KBM-7 (cell line): ENCODE measurements around the gene STAT4.

Source experiments
- DNase-seq: peaks from one replicate; pipeline ENCODE4 v3.0.0-alpha.2; 2015
- in situ Hi-C: fragments of 300-500 bp; cut with MboI; formaldehyde crosslinking; loops from 2 replicates; pipeline ENCODE4 v1.14.3; 2020; ENCODE audit warnings: low sequenced_read_pairs, low pct_unique_long_range_greater_than_20kb, mixed read lengths

The STAT4 gene

GRCh38 chr2:191114403-191114886 lies 36.3 kb downstream of the STAT4 start:
- in situ Hi-C loops, result no loop called here
- DNase-seq, result peak; percentile 64

- DNase-seq, result no peak
- in situ Hi-C loops, result no loop called here
Observed at GRCh38 chr2:191113761-191114160, 37.0 kb downstream of the STAT4 start.

DNA sequence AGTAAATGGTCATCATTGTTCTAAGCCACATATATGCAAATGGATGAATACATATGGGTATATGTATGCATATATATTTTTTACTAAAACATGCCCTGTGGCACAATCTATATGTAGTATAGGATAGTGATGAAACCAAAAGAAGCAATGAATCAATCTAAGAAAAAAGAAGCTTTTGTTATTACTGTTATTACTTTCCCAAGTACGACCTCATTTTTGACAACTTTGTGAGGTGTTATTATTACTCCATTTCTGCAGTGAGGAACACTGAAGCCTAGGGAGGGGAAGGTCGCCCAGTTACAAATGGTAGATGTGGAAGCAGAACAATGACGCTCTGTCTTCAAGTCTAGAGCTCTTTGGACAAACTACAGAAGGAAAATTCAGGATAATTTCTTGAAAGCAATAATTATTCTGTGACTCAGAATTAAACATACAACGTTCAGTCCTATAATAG lies 38.3 kb downstream of the STAT4 start:
- DNase-seq, result no peak
- in situ Hi-C loops, result no loop called here

GRCh38 chr2:191109888-191110287 lies 40.9 kb downstream of the STAT4 start:
- in situ Hi-C loops, result no loop called here
- no peak for DNase-seq

GRCh38 chr2:191108331-191108730 lies 42.5 kb downstream of the STAT4 start:
- DNase-seq, result no peak
- in situ Hi-C loops, result no loop called here

DNA sequence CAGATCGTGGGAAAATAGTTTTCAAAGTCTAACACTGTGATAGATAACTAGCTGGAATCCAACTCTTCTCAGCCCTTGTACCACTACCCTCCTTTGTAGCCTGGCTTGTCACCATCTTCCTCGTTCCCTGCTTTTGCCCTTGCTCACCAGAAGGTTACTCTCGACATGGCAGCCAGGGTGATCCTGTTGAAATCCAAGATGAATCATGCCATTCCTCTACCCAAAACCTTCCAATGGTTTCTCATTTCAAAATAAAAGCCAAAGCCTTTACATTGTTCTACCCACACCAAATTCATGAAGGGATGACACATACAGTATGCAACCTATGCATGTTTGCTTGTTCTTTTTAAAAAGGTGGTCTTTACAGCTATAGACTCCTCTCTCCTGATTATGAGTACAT lies 45.7 kb downstream of the STAT4 start:
- in situ Hi-C loops, result no loop called here
- DNase-seq, result no peak

GRCh38 chr2:191103774-191104173 lies 47.0 kb downstream of the STAT4 start:
- in situ Hi-C loops, result no loop called here
- DNase-seq, result no peak

DNA sequence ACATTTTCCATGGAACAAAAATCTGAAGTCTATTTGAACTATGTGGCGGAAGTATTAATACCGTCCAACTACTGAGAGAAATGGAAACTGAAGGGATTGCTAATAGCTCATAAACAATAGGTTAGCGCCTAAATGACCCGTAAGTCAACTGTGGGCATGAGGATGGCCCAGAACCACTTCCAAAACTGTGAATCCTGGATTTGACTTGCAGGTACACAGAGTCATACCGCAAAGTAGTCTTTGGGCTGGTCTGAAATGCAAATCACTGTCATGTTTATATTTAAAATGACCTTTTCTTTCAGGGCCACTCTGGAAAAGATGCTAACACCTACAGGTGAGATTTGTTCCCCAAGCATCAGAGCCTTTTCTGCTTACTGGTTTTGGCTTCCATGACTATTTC lies 50.6 kb downstream of the STAT4 start:
- DNase-seq, result no peak
- in situ Hi-C loops, result no loop called here

DNA sequence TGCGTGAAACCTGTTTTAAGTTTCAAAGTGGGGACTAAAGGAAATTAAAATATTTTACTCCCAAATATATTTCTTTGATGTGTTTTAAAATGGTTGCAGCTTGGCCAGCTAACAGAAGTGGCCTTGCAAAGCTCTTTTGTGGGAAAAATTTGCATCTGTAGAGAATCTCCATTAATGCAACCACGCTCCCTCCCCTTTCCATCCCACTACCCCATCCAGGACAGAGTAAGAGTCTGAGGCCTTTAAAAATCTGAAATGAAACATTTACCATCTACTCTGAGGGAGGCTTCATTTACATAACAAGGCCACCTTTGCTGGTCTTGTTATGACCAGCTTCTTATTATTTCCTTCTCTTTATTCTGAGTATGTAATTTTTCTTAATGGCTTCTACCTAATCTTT lies 63.5 kb downstream of the STAT4 start:
- in situ Hi-C loops, result no loop called here

DNA sequence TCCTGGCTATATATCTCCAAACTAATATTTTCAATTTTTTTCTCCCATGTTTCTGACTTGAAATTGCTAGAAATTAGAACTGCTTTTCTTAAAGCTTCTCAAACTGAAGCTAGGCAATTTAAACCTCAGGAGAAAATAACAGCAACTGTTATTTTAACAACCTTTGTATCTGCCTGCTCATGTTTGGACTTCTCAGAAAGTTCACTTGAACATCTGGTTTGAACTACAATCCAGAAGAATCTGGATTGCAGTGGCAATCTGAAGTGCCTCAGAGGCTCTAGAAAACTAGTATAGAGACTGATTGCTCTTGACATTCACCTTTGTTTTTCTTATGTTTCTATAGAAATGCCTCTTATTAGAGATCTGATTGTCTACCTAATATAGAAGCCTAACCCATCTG lies 64.1 kb downstream of the STAT4 start:
- no peak for DNase-seq
- in situ Hi-C loops, result no loop called here

More for the DNA sequence above, 63.5 kb downstream of the STAT4 start:
- DNase-seq, result no peak

- in situ Hi-C loops, result no loop called here
- DNase-seq, result no peak
Observed at GRCh38 chr2:191083540-191083939, 67.3 kb downstream of the STAT4 start.

DNA sequence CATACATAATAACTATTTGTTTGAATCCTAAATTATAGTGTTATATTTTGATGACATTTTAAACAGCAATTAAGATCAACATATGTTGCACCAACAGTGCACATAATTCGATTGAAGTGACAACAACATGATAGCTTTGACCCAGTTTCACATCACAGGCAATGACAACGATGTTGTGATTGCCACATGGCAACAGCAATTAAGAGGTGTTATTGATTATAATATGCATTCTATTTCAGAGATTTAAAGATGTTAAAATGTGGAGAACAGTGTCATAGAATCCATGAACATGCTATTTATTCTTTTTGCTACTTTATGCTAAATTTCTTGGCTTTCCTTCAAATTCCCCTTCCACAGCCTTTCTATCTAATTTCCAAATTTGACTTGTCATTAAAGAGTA lies 68.5 kb downstream of the STAT4 start:
- in situ Hi-C loops, result no loop called here
- DNase-seq, result no peak

GRCh38 chr2:191081411-191082155 lies 69.2 kb downstream of the STAT4 start:
- in situ Hi-C loops, result no loop called here
- DNase-seq, result peak; percentile 69

DNA sequence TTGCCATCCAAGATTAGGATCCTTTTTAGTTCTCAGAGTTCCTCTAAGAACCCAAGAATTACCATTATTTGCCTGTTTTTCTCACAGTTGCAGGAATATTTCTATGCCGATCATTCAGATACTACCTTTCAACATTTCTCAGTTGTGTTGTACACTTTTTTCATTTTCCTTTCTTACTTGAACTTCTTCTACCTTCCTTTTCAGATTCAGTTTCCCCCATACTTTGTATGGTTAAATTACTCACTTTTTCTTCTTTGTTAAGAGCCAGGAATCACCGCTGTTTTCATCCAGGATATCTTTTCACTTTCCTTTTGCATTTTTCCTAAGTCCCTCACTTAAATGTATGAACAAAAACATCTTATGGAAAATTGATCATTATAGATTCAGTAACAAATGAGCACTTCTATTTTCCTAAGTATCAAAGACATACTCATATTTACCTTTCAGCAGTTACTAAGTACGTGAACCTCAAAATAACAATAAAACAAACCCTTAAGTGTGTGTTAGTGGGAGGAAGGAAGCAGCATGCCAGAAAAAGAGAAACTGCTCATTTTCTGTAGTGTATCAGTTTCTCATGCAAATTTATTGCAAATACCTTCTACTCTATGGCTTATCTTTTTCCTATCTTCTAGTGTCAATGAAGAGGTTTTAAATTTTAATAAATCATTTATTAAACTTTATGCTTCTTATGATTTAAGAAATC lies 72.5 kb downstream of the STAT4 start:
- DNase-seq, result no peak
- in situ Hi-C loops, result no loop called here

GRCh38 chr2:191070276-191070675 lies 80.5 kb downstream of the STAT4 start:
- in situ Hi-C loops, result no loop called here
- no peak for DNase-seq

- in situ Hi-C loops, result no loop called here
- no peak for DNase-seq
Observed at GRCh38 chr2:191069606-191070005, 81.2 kb downstream of the STAT4 start.

GRCh38 chr2:191066919-191067233 lies 83.9 kb downstream of the STAT4 start:
- in situ Hi-C loops, result no loop called here
- no peak for DNase-seq

GRCh38 chr2:191066197-191066918 lies 84.4 kb downstream of the STAT4 start:
- peak; percentile 71 for DNase-seq
- in situ Hi-C loops, result no loop called here

- DNase-seq, result no peak
- in situ Hi-C loops, result no loop called here
Observed at GRCh38 chr2:191065785-191066184, 85.0 kb downstream of the STAT4 start.

- in situ Hi-C loops, result no loop called here
- peak; percentile 57 for DNase-seq
Observed at GRCh38 chr2:191064590-191064989, 86.2 kb downstream of the STAT4 start.
